ENCODE results near the gene ADCY1.

DNA sequence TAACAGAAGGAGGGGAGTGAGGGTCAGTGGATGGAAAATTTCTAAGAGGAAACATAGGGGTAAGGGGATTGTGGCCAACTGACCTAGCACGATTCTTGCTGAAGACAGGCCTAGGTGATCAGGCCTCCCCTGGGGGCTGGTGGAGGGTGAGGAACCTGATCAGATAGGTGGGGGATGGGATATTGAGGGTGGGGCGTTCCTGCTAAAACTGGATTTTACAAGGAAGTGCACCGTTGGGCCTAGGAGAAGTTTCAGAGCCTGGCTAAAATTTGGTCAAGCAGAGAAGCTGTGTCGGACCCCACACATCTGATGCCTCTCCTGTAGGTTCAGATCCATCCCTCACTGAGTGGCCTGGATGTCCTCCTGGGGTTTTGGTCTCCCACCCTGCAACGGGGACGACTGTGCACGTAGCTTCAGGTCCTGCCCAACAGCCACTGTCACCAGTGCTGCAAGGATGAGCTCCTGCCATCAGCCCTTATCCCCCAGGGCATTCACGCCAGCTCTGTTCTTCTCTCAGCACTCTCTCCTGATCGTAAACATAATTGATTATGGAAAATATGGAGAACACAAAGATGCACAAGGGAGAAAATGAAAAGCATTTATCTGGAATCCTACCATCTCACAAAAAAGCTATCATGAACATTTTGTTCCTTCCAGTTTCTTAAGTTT, 89.9 kb downstream of the ADCY1 start:
- TF ChIP-seq, protein P1, sequence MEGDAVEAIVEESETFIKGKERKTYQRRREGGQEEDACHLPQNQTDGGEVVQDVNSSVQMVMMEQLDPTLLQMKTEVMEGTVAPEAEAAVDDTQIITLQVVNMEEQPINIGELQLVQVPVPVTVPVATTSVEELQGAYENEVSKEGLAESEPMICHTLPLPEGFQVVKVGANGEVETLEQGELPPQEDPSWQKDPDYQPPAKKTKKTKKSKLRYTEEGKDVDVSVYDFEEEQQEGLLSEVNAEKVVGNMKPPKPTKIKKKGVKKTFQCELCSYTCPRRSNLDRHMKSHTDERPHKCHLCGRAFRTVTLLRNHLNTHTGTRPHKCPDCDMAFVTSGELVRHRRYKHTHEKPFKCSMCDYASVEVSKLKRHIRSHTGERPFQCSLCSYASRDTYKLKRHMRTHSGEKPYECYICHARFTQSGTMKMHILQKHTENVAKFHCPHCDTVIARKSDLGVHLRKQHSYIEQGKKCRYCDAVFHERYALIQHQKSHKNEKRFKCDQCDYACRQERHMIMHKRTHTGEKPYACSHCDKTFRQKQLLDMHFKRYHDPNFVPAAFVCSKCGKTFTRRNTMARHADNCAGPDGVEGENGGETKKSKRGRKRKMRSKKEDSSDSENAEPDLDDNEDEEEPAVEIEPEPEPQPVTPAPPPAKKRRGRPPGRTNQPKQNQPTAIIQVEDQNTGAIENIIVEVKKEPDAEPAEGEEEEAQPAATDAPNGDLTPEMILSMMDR (conservative IDR thresholded peaks at IDR 0.05; ENCODE audit: low read depth, low read length): no peak
- no peak for TF ChIP-seq EZH2 (IDR thresholded peaks at IDR 0.05; ENCODE audit: low read length, unreplicated experiment)

Data from PC-3 (cell line).